Loucy (cell line): ENCODE results near the gene EIF3B.

Experiments
- H2AFZ ChIP-seq: fragments of 200-600 bp; sonication (generic); 2 replicates; pipeline ENCODE4 v1.6.0; 2016; ENCODE audit warnings: antibody characterized with exemption, mild to moderate bottlenecking, low read length, moderate library complexity
- H3F3A ChIP-seq: fragments of 200-600 bp; 2 replicates; pipeline ENCODE4 v1.6.0; 2016; ENCODE audit warnings: antibody characterized with exemption, low read depth, mild to moderate bottlenecking
- H3K27me3 ChIP-seq: fragments of 200-600 bp; sonication (generic); 2 replicates; pipeline ENCODE4 v1.6.1; 2014; ENCODE audit warnings: low read length, mild to moderate bottlenecking; ENCODE audit not compliant: insufficient read depth, poor library complexity, severe bottlenecking
- H3K36me3 ChIP-seq: fragments of 200-600 bp; sonication (generic); 2 replicates; pipeline ENCODE4 v1.6.1; 2016; ENCODE audit warnings: low read length; ENCODE audit not compliant: insufficient read depth
- H3K4me1 ChIP-seq: fragments of 200-600 bp; sonication (generic); 2 replicates; pipeline ENCODE4 v1.5.1; 2014; ENCODE audit warnings: low read length, mild to moderate bottlenecking; ENCODE audit not compliant: insufficient read depth, poor library complexity, severe bottlenecking
- H3K4me2 ChIP-seq: fragments of 200-600 bp; sonication (generic); 2 replicates; pipeline ENCODE4 v1.6.0; 2014; ENCODE audit warnings: antibody characterized with exemption, low read length, low read depth, mild to moderate bottlenecking; ENCODE audit not compliant: poor library complexity, severe bottlenecking
- H3K4me3 ChIP-seq: fragments of 200-600 bp; sonication (generic); 2 replicates; pipeline ENCODE4 v1.5.1; 2014; ENCODE audit warnings: low read length, mild to moderate bottlenecking, mixed read lengths; ENCODE audit not compliant: poor library complexity, severe bottlenecking
- H3K79me2 ChIP-seq: fragments of 200-600 bp; sonication (generic); 2 replicates; pipeline ENCODE4 v1.6.1; 2014; ENCODE audit warnings: low read length; ENCODE audit not compliant: insufficient read depth
- H3K9ac ChIP-seq: fragments of 200-600 bp; sonication (generic); 2 replicates; pipeline ENCODE4 v1.6.0; 2014; ENCODE audit warnings: mild to moderate bottlenecking, low read depth, low read length, moderate library complexity; ENCODE audit not compliant: poor library complexity, severe bottlenecking
- H3K9me2 ChIP-seq: fragments of 200-600 bp; sonication (generic); replicated peaks from 2 replicates; pipeline ENCODE4 v1.6.1; 2016; ENCODE audit warnings: low read depth, low read length, mixed read lengths
- H3K9me3 ChIP-seq: fragments of 200-600 bp; sonication (generic); 2 replicates; pipeline ENCODE4 v1.6.1; 2014; ENCODE audit warnings: mild to moderate bottlenecking, antibody characterized with exemption, low read length, low read depth; ENCODE audit not compliant: insufficient read depth
- H4K20me1 ChIP-seq: fragments of 200-600 bp; sonication (generic); 2 replicates; pipeline ENCODE4 v1.6.0; 2014; ENCODE audit warnings: antibody characterized with exemption, low read length, mild to moderate bottlenecking; ENCODE audit not compliant: insufficient read depth, poor library complexity, severe bottlenecking
- CTCF ChIP-seq: fragments of 200-600 bp; sonication (generic); conservative IDR thresholded peaks from 2 replicates; pipeline ENCODE4 v1.5.1; 2014; ENCODE audit warnings: mild to moderate bottlenecking, antibody characterized with exemption, low read length
- EZH2phosphoT487 ChIP-seq: fragments of 200-600 bp; IDR thresholded peaks from 2 replicates; pipeline ENCODE4 v1.6.1; 2018; ENCODE audit warnings: antibody characterized with exemption, mild to moderate bottlenecking, moderate library complexity, borderline replicate concordance

EIF3B gene

DNA sequence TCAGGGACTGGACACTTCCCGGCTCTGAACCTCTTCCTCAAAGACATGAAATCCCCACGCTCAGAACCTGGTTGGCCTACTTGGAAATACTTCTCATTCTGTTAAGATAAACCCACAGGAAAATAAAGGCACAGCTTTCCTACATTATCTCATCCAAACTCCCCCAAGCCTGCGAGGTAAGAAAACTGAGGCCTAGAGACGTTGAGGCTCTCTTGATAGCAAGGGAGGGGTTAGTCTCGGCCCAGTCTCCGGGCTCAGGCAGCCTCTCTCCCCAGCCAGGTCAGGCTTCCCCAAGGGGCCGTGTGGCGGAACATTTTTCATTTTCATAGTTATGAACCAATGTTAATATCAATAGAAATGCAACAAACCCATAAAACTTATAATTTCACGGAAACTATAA, 4.6 kb upstream of the EIF3B start:
- TF ChIP-seq CTCF (no peak), EZH2phosphoT487 (no peak)
- Histone ChIP-seq H3K4me3 (no peak overlapping the region), H3K9ac (no peak overlapping the region), H2AFZ (no peak overlapping the region), H3F3A (no peaks in the 10 kb centered on the region), H4K20me1 (peaks cover 2% of the 10 kb centered on the region), H3K79me2 (peaks cover 15% of the 10 kb centered on the region), H3K9me2 (no peaks in the 10 kb centered on the region), H3K27me3 (no peaks in the 10 kb centered on the region), H3K4me2 (no peak overlapping the region), H3K36me3 (no peaks in the 10 kb centered on the region), H3K4me1 (peaks cover 9% of the 10 kb centered on the region), H3K9me3 (no peaks in the 10 kb centered on the region)

- Histone ChIP-seq H3K36me3 (no peaks in the 10 kb centered on the region), H3K4me2 (no peak overlapping the region), H3K9me2 (no peaks in the 10 kb centered on the region), H3F3A (no peaks in the 10 kb centered on the region), H3K79me2 (peaks cover 23% of the 10 kb centered on the region), H3K9ac (no peak overlapping the region), H2AFZ (no peak overlapping the region), H3K4me3 (no peak overlapping the region), H3K9me3 (no peaks in the 10 kb centered on the region), H3K4me1 (peaks cover 14% of the 10 kb centered on the region), H3K27me3 (no peaks in the 10 kb centered on the region), H4K20me1 (peaks cover 10% of the 10 kb centered on the region)
- no peak for TF ChIP-seq EZH2phosphoT487
- no peak for TF ChIP-seq CTCF
These were observed 3.8 kb upstream of the EIF3B start for GRCh38 chr7:2350861-2351260.

- TF ChIP-seq CTCF = no peak
- no peak for TF ChIP-seq EZH2phosphoT487
- no peaks in the 10 kb centered on the region for H3K27me3 ChIP-seq
- peaks cover 47% of the 10 kb centered on the region for H3K79me2 ChIP-seq
- H3K9ac ChIP-seq = peak overlapping the region; percentile 95
- H3F3A ChIP-seq = no peaks in the 10 kb centered on the region
- peaks cover 32% of the 10 kb centered on the region for H4K20me1 ChIP-seq
- H3K4me1 ChIP-seq = peaks cover 36% of the 10 kb centered on the region
- H3K9me2 ChIP-seq = no peaks in the 10 kb centered on the region
- H2AFZ ChIP-seq = peak overlapping the region; percentile 99
- no peaks in the 10 kb centered on the region for H3K36me3 ChIP-seq
- peak overlapping the region; percentile 99 for H3K4me3 ChIP-seq
- H3K4me2 ChIP-seq = peak overlapping the region; percentile 92
- H3K9me3 ChIP-seq = no peaks in the 10 kb centered on the region
These were observed 1.3 kb upstream of the EIF3B start for GRCh38 chr7:2353113-2353935.
